Fibroblast of peridontal ligament (primary cell): ENCODE results near the gene CCBE1.
"Not testable (repeated sequence)": the region's sequence is repeated elsewhere in the genome, so short reads cannot be mapped to it uniquely, and the experiment has no call there.

ENCODE experiments used
- DNase-seq: peaks from one replicate; pipeline ENCODE4 v3.0.0-alpha.2; 2010; ENCODE audit errors: extremely low read depth

The CCBE1 gene

GRCh38 chr18:59681521-59682004 is 15.7 kb downstream of the CCBE1 start:
- DNase-seq, result no peak

GRCh38 chr18:59681051-59681450 is 16.2 kb downstream of the CCBE1 start:
- no peak for DNase-seq

DNA sequence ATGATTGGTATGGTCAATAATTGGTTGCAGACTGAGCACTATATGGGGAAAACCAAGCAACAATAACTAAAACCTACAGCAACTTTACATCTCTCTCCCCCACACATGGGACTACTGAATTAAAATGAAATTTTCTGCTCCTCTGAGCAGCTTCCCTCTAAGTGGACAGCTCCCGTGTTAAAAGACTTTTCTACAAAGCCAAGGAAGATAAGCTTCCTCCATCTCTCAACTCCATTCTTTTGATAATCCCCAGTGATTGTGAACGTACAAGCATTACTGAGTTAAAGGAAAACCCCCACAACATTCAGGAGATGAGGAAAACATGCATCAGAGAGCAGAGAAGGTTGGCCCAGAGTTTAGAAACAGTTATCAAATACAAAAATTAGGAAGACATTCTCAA is 21.9 kb downstream of the CCBE1 start:
- DNase-seq, result no peak

DNA sequence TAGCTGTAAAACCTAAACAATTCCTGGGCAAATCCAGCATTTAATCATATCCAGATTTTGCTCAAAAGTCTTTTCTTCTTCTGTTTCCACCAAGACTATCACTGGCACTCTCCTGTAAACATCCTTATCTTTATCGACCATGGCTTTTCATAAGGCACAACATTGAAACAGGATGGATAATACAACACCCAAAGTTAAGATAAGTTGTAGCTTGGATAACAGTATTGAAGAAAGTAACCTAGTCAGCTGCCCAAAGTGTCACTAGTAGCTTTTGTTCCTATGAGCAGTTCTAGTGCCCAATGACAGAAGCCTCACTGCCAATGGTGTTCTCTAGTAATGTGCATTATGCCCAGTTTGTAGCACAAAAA is 22.3 kb downstream of the CCBE1 start:
- DNase-seq, result no peak

DNA sequence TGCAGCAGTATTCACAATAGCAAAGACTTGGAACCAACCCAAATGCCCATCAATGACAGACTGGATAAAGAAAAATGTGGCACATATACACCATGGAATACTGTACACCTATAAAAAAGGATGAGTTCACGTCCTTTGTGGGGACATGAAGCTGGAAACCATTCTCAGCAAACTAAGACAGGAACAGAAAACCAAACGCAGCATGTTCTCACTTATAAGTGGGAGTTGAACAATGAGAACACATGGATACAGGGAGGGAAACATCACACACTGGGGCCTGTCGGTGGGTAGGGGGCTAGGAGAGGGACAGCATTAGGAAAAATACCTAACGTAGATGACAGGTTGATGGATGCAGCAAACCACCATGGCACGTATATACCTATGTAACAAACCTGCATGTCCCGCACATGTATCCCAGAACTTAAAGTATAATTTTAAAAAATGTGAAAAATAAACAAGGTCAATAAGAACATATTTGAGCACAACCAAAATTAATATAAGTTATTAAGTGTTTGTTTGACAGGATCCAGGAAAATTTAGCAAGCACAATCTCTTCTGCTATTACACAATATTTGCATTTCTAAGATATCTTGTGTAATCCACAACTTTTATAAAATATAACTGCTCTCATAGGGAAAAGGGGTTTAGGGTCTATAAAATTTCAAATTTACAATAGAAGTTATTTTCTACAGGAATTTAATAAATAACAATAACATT is 22.9 kb downstream of the CCBE1 start:
- no peak for DNase-seq

DNA sequence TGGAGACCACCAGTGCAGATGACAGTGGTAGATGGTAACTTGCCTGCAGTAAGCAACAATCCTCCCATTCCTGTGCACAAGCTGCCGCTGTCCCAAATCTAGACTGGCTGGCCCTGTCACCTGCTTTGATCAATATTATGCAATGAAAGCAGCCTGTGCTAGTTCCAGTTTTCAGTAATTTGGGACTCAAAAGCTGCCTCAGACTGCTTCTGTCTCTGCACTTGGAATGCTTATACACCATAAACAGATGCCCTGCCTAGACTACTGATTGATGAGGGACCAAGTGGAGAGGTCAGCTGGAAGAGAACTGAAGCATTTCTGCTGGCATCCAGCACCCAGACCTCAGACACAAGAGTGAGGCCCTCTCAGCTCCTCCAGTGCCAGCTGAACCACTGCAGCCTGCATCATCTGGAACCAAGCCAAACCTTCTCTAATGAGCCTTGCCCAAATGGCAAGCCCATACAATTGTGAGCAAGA is 24.9 kb downstream of the CCBE1 start:
- peak; percentile 84 for DNase-seq

GRCh38 chr18:59671551-59671950 is 25.7 kb downstream of the CCBE1 start:
- no peak for DNase-seq

- peak; percentile 94 for DNase-seq
Measured at GRCh38 chr18:59669872-59670657, 27.2 kb downstream of the CCBE1 start.

GRCh38 chr18:59667488-59667887 is 29.7 kb downstream of the CCBE1 start:
- no peak for DNase-seq

DNA sequence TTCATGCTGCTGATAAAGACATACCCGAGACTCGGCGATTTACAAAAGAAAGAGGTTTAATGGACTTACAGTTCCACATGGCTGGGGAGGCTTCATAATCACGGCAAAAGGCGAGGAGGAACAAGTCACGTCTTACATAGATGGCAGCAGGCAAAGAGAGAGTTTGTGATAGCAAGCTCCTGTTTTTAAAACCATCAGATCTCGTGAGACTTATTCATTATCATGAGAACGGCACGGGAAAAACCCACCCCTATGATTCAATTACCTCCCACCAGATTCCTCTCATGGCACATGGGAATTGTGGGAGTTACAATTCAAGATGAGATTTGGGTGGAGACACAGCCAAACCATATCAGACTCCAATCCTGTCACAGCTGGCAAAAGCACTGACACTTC is 31.2 kb downstream of the CCBE1 start:
- DNase-seq, result not testable (repeated sequence)

- DNase-seq, result peak; percentile 62
Measured at GRCh38 chr18:59665057-59666006, 31.9 kb downstream of the CCBE1 start.

DNA sequence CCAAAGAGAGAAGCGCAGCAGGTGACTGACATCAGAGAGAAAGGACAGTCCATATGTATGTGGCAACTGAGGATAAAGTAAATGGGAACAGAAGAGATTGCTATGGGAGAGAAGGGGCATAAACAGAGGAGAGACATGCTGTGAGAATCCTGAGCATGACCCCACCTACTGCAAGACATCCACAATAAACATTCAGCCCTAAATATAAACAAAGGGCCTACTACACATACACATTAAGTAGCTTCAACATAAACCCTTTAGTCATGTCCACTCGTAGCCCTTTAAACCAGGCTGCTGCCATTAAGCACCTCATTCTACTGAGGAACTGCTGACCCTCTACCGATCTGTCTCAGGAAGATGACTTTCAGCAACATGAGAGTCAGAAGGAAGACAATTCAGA is 32.9 kb downstream of the CCBE1 start:
- no peak for DNase-seq

- DNase-seq, result no peak
Measured at GRCh38 chr18:59663096-59663495, 34.1 kb downstream of the CCBE1 start.

DNA sequence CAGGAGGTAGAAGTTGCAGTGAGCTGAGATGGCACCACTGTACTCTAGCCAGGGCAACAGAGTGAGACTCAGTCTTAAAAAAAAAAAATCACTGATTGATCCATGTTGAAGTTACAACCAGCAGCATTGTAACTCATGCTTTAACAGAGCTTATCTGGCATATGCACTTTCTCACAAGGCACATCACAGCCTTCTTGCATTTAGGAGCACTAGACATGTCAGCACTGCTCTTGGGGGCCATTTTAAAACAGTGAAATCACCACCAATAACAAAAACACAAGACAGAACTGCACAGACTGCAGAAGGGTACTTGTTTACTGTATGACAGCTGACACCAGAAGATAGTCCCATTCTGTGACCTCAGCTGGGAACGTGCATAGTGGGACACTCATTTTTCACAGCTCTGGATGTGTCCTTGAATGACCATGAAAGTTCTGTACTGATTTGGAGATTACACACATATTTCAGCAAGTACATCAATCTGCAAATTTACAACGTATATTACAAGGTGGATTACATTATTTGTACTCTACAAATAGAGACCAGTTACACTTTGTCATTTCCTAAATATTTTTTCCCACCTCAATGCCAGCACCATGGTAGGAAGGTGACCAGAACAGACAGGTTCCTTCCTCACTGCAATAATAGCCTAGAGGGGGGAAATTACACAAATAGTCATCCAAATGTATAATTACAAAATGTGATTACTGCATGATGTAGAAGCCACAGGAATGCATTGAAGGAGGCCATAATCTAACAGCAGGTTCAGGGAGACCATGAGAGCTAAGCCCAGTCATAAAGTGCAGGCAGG is 35.1 kb downstream of the CCBE1 start:
- peak; percentile 46 for DNase-seq

DNA sequence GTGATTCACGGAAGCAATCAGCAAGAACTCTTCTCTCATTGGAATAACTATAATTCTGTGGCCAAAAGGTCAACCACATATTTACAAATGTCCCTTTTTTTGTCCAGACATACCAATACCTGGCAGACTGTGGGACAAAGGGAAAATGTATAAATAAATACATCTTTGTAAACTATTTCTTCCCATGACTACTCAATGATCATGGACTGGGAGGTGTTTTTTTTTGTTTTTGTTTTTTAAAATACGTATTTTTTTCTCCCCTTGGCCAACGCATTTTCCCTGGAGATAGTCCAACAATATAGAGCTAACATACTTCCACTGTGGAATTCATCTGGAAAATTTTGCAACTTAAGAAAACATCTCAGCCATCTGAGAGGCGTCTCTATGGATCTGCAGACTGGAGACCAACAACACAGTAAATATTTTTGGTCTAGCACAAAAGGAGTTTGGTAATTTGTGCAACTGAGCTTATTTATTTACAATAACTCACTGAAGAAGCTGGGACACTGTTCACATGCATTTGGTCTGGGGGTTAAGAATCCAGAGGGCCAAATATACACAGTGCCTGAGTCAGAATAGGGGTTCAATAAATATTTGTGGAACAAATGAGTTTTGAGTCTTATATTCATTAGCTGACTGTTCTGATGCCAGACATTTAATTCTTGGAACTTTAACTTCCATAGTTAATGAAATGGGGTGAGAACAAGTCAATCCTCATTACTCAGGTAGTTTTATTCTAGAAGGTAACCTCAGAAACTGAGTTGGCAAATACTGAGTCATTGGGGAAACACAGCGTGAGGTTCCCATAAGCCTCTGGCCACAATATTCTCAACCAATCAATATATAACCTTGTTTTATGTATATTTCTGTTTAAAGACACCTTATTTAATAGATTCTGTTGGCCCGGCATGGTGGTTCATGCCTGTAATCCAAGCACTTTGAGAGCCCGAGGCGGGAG is 36.2 kb downstream of the CCBE1 start:
- peak; percentile 92 for DNase-seq

- DNase-seq, result no peak
Measured at GRCh38 chr18:59660366-59660765, 36.9 kb downstream of the CCBE1 start.

GRCh38 chr18:59659508-59660170 is 37.6 kb downstream of the CCBE1 start:
- no peak for DNase-seq

- DNase-seq, result no peak
Measured at GRCh38 chr18:59658941-59659340, 38.3 kb downstream of the CCBE1 start.

DNA sequence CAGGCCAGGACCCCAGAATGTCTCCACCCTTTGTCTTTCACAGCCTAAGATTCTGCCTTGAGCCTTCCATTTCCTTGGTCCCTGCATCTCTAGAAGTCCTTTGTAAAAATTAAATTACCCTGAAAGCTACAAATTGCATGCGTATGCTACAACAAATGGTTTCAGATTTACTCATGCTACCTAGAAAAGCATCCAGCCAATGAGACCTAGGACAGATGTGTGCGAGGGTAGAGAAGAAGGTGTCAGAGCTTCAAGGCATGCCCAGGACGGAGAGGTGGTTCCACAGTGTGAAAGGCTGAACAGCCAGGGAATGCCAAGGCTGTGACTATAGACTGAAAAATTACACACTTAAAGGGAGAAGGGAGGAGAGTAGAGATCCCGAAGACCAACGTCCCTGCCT is 40.2 kb downstream of the CCBE1 start:
- no peak for DNase-seq
